NCI-H345 treated with DMSO at 0.1 percent for 48 hours (cell line): Measurements from ENCODE around the gene CEACAM16.
"Not testable (repeated sequence)": the region's sequence is repeated elsewhere in the genome, so short reads cannot be mapped to it uniquely, and the experiment has no call there.

Experiments
- DNase-seq: peaks from one replicate; lab custom pipeline; 2025; ENCODE audit not compliant: unreplicated experiment; lab: John Stamatoyannopoulos, UW

CEACAM16 gene, protein sequence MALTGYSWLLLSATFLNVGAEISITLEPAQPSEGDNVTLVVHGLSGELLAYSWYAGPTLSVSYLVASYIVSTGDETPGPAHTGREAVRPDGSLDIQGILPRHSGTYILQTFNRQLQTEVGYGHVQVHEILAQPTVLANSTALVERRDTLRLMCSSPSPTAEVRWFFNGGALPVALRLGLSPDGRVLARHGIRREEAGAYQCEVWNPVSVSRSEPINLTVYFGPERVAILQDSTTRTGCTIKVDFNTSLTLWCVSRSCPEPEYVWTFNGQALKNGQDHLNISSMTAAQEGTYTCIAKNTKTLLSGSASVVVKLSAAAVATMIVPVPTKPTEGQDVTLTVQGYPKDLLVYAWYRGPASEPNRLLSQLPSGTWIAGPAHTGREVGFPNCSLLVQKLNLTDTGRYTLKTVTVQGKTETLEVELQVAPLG

DNA sequence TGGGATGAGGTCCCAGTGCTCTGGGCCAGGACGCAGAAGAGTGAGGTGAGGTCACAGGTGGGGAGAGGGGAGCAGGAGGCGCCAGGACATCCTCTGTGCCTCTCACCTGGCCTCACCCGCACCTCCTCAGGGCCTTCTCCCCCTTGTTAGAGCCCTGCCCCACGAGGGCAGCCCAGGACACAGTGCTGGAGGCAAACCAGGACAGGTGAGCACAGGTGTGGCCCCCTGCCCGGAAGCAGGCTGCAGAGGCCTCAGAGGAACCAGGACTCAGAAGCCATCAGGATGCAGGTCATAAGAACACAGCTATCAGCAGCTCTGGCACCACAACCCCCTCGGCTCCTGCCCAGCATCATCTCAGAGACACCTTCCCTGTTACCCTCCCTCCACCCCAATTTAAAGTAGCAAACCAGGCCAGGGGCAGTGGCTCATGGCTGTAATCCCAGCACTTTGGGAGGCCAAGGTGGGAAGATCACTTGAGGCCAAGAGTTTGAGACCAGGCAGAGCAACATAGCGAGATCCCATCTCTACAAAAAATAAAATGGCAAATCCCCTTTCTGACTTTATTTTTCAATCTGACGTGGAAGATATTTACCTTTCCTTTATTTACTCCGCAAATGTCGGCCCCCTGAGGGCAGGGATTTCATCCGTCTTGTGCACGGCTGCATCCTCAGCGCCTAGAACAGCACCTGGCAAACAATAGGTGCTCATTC lies at the start of gene CEACAM16:
Gene CEACAM16 (plus strand): TSS at position 660 of the 710 bp plus-strand sequence. CDS start 2,306 bp downstream, outside the sequence.
- no peak for DNase-seq

DNA sequence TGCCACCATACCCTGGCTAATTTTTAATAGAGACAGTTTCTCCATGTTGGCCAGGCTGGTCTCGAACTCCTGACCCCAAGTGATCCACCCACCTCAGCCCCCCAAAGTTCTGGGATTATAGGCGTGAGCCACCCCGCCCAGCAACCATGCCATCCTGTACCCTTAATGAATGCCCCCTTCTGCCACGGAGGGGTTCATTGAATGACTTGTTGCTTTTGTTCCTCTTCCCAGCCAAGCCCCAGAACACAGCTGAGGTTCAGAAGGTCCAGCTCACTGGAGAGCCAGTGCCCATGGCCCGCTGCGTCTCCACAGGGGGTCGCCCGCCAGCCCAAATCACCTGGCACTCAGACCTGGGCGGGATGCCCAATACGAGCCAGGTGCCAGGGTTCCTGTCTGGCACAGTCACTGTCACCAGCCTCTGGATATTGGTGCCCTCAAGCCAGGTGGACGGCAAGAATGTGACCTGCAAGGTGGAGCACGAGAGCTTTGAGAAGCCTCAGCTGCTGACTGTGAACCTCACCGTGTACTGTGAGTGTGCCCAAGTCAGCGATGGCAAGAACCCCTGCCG lies 49.3 kb upstream of the CEACAM16 start:
- DNase-seq = no peak

DNA sequence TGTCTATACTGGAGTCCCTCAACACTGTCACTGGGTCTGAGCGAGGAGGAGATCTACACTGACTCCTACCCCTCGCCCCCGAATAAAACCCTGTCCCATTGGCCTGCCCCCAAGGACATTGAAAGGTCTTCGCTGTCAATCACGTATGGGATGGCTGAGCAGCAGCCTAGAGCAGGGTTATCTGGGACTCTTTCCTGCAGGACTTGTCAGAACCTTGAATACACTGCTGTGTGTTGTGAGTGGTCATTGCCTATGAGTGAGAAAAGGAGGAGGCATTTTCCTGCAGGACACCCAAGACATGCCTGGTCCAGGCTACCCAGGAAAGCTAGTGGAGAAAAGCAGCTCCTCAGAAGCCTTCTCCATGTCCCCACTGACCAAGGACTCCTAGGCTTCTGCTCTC lies 45.6 kb upstream of the CEACAM16 start:
- no peak for DNase-seq

DNA sequence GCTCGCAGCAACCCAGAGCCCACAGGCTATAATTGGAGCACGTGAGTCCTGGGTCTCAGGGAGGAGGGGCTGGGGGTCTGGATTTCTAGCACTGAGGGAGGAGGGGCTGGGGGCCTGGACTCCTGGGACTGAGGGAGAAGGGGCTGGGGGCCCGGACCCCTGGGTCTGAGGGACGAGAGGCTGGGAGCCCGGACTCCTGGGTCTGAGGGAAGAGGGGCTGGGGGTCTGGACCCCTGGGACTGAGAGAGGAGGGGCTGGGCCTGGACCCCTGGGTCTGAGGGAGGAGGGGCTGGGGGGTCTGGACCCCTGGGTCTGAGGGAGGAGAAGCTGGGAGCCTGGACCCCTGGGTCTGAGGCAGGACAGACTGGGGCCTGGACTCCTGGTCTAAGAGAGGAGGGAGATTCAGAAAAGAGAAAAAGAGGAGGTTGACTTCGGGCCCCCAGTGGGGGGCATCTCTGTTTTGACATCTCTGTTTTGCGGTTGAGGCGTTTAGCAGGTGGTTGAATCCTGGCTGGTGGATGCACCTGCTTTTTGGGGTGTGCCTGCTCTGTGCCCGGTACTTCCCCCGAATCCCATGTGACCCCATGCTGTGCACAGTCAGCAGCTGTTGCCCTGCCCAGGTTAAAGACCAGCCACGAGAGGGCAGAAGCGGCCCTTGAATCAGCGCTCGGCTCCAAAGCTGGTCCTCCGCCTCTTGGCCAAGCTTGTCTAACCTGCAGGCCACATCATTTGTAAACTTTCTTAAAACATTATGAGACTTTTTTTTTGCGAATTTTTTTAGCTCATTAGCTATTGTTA lies 44.8 kb upstream of the CEACAM16 start:
- DNase-seq = no peak

DNA sequence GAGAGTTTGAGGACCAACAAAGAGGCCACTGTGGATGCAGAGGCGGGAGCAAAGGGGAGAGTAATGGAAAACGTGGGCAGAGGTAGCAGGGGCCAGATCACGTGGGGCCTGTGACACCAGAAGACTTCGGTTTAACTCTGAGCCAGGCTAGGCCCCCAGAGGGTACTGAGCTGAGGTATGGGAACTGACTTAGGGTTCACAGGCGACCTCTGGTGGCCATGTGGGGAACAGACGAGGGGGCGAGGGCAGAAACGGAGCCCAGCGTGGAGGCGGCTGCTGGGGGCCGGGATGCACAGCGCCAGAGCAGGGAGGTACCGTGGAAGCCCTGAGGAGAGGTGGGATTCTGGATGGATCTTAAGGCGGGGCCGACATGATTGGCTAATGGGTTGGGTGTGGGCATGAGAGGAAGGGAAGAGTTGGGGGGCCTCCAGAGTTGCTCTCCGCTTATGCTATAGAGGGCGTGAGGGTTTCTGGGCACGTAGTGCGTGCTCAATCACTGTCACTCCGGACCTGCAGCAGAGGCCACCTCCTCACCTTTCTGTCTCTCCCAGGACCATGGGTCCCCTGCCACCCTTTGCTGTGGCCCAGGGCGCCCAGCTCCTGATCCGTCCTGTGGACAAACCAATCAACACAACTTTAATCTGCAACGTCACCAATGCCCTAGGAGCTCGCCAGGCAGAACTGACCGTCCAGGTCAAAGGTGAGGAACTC lies 41.6 kb upstream of the CEACAM16 start:
- DNase-seq = no peak

DNA sequence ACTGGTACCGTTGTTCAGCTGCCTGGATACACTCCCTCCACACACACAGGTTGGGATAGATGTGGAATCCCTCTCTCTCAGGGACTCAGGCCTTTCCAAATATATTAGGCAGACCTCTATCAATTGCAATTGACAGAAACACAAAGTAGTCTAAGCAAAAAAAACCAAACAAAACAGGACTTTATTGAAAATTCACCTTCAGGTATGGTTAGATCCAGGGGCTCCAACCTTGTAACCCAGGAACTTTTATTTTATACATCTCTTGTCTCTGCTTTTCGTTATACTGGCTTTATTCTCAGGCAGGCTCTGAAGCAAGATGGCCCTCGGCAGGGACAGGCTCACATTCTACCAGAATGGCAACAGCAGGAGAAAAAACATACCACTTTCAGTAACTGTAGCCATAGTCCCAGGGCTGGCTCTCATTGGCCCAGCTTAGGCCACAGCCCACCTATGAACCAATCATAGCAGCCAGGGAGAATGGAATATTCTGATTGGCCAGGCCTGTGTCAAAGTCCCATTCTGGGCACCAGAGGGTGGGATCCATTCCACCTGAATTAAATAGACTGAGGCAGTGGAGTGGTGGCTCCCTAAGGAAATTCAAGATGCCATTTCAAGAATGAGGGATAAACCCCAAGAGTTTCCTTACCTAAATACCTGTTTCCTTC lies 40.8 kb upstream of the CEACAM16 start:
- DNase-seq = no peak

DNA sequence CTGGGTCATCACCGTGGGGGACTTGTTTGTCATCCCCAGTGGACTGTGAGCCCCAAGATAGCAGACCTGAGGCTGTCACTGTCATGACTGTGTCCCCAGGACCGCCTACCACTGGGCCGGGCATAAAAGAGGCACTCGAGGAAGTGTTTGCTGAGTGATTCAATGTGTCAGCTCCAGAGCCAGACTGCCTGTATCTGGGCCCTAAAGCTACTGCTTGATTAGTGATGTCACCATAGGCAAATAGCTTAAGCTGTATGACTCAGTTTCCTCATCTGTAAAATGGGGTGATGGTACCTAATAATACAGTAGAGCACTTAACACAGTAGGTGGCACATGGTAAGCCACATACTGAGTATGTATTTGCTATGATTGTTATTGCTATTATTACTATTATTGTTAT lies 38.9 kb upstream of the CEACAM16 start:
- DNase-seq = no peak

DNA sequence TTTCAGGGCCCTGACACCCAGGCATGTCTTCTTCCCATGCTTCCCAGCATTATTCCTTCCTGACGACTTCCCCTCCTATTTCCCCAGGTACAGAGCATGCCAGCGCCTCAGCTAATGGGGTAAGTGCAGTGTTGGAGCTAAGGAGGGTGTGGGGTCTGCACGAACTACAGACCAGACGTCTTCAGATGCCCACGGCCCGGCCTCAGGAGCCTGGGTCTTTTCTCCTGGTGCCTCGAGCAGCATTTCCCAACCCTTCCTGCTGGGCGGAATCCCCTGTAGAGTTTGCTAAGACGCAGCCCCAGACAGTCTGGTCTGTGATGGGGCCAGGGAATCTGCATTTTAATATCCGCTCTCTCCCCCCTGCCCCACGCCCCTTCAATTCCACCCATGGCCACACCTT lies 37.7 kb upstream of the CEACAM16 start:
- no peak for DNase-seq

DNA sequence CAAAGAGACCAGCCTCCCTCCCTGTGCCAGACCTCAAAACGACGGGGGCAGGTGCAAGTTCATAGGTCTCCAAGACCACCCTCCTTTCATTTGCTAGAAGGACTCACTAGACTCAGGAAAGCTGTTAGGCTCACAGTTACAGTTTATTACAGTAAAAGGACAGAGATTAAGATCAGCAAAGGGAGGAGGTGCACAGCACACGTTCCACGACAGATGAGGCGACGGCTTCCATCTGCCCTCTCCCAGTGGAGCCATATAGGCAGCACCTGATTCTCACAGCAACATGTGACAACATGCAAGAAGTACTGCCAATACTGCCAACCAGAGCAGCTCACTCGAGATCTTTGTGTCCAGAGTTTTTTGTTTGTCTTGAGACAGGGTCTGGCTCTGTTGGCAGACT lies 37.0 kb upstream of the CEACAM16 start:
- no peak for DNase-seq

DNA sequence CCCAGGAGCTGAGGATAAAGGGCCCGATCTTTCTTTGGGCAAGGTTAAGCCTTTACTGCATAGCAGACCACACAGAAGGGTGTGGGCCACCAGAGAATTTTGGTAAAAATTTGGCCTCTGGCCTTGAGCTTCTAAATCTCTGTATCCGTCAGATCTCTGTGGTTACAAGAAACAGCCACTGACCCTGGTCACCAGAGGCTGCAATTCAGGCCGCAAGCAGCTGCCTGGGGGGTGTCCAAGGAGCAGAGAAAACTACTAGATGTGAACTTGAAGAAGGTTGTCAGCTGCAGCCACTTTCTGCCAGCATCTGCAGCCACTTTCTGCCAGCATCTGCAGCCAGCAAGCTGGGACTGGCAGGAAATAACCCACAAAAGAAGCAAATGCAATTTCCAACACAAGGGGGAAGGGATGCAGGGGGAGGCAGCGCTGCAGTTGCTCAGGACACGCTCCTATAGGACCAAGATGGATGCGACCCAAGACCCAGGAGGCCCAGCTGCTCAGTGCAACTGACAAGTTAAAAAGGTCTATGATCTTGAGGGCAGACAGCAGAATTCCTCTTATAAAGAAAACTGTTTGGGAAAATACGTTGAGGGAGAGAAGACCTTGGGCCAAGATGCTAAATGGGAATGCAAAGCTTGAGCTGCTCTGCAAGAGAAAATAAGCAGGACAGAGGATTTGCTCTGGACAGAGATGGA lies 36.1 kb upstream of the CEACAM16 start:
- no peak for DNase-seq

DNA sequence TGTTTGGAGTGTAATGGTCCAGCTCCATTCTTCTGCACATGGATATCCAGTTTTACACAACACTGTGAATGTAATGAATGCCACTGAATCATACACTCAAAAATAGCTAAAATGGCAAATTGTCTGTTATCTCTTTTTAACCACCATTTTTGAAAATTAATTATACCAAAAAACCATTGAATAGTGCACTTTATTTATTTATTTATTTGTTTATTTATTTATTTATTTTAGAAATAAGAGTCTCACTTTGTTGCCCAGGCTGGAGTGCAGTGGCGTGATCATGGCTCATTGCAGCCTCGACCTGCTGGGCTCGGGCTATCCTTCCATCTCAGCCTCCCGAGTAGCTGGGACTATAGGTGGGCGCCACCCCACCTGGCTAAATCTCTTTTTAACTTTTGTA lies 35.0 kb upstream of the CEACAM16 start:
- no peak for DNase-seq

DNA sequence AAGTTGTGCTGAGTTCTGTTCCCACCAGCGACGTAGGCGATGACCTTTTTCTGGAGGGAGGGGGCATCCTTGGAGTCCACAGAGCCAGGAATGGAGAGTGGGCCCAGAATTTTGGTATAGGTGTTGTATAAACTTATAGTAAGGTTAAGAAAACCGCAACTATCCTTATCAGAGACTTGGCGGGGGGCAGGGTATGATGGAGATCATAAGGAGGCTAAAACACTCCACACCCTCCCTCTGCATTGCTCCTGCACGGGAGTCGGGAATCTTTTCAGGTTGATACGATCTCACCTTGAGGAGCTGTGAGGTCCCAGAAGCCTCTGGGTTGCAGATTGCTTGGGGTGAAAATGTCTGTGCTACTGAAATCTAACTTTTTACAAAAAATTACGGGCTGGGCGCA lies 34.0 kb upstream of the CEACAM16 start:
- DNase-seq = no peak

DNA sequence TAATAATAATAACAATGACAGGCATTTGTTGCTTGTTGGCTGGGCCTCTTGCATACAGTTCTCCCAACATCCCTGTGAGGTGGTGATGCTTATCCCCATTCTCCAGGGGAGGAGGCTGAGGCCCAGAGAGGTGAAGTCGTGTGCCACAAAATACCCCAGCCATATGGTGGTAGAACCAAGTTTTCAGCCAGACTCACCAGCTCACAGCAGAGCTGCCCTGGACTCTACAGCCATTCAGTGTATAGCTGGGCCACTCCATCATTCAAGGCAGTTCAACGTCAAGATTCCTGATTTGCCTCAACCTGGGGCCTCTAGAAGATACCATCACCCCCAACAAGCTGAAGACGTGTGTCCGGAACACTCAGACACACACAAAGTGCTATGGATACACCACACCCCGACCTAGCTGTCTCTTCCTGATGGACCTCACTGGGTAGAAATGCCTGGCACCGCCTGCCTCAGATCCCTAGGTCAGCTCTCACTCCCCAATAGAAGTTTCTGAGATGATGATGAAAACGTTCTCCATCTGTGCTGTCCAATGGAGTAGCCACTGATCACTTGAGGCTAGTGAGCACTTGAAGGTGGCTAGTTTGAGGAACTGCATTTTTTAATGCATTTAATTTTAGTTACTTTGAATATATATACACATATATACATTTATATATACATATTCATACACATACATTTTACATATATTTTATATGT lies 31.9 kb upstream of the CEACAM16 start:
- DNase-seq = no peak

DNA sequence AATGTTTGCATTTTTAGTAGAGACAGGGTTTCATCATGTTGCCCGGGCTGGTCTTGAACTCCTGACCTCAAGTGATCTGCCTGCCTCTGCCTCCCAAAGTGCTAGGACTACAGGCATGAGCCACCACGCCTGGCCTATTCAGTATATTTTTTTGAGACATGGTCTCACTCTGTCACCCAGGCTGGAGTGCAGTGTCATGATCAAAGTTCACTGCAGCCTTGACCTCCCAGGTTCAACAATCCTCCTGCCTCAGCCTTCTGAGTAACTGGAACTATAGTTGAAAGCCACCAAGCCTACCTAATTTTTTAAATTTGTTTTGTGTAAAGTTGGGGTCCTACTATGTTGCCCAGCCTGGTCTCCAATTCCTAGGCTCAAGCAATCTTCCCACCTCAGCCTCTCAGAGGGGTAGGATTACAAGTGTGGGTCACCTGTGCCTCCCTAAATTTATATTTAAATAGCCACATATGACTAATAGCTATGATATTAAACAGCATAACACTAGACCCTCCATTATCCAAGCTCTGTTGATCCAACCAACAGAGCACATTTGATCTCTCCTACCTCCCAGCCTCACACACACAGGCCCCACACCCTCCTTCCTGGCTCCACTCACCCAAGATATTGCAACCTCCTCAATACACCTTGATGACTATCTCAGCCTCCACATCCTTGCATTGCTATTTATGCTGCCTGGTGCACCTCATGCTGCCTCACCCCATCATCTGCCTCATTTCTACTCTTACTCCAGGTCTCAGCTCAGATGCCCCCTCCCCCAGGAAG lies 29.8 kb upstream of the CEACAM16 start:
- no peak for DNase-seq

DNA sequence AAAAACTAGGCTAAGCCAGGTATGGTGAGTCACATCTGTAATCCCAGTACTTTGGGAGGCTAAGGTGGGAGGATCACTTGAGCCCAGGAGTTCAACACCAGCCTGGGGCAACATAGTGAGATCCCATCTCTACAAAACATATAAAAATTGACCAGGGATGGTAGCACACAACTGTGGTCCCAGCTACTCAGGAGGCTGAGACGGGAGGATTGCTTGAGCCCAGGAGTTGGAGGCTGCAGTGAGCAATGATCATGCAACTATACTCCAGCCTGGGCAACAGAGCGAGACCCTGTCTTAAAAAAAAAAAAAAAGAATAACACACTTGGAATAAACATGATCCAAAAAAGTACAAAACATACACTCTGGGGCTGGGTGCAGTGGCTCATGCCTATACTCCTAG lies 28.9 kb upstream of the CEACAM16 start:
- DNase-seq = not testable (repeated sequence)

DNA sequence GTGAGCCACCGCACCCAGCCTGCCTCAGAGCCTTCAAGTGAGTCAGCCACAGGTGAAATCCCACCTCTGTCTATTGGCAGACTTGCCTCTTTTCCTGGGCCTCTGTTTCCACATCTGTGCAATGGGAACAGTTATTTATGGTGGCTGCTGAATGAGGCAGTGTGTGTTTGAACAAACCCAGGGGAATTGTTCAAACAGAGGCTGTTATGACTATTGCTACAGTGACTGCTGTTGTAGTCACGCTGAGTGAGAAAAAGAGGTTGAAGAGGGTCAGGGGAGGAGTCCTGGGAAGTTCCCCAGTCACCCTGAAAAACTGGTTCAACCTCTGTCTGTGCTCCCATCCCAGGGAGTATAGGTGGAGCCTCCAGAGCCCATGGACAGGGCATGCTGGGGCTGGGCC lies 27.6 kb upstream of the CEACAM16 start, which contains the start of gene CEACAM19:
Gene CEACAM19 (plus strand): TSS at position 83 of the 400 bp plus-strand sequence. CDS start 450 bp downstream, outside the sequence.
- no peak for DNase-seq

DNA sequence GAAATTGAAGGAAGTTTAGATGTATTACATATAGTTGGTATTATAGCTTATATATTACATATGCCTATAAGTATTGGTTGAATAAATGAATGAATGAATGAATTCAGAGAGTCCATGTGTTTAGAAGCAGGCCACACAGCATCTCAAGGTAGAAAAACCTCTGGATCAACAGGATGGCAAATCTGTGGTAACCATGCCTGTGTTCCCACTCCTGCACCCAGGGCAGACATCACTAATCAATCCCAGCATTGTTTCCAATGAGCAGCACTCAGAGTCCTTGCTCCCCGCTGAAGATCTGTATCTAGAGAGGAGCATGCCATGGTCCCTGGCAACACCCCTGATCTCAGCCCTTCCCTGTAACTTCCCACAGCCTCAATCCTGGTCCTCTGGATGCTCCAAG lies 26.7 kb upstream of the CEACAM16 start:
- DNase-seq = no peak

DNA sequence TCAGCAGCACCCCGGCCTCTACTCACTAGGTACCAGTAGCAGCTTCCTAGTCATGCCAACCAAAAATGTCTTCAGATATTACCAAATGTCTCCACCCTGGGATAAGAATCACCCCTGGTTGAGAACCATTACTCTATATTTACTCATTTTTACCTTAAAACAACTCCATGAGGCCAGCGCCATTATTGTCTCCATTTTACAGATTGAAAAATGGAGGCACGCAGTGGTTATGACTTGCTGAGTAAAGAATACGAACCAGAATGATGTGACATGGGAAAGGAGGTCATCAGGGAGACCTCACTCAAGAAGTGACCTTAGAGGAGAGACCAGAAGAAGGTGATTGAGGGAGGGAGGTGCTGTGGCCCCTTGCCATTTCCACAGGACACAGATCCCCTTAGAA lies 25.4 kb upstream of the CEACAM16 start:
- DNase-seq = no peak
